ENCODE results near the gene RHOG.

DNA sequence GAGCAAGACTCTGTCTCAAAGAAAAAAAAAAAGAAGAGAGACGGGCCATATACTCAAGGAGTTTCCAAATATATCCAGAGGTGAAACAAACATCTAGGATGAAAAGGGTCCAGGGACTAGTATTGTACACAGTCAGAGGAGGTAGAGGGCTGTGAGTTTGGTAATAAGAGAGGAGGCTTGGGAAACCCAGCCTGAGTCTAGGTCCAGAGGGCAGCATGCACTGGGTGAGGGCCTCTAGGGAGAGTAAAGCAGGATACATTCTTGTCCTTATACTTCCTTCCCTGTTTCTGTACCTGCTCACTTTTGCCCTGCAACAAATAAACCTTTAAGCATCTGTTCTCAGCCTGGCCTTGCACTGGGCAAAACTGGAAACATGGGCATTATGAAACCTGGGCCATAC is 46.2 kb upstream of the RHOG start:
- TF ChIP-seq HIVEP1 (CRISPR knock-in tag; IDR thresholded peaks at IDR 0.05) (no peak), SPI1 (IDR thresholded peaks at IDR 0.05; ENCODE audit: borderline replicate concordance, low read depth, low read length) (no peak), DPF2 (IDR thresholded peaks at IDR 0.05) (no peak), PCBP2 (IDR thresholded peaks at IDR 0.05; ENCODE audit: low read depth, low read length, poor library complexity, severe bottlenecking) (no peak), NCOA1 (IDR thresholded peaks at IDR 0.05; ENCODE audit: low read depth) (no peak)
- TF ChIP-seq, protein P1, sequence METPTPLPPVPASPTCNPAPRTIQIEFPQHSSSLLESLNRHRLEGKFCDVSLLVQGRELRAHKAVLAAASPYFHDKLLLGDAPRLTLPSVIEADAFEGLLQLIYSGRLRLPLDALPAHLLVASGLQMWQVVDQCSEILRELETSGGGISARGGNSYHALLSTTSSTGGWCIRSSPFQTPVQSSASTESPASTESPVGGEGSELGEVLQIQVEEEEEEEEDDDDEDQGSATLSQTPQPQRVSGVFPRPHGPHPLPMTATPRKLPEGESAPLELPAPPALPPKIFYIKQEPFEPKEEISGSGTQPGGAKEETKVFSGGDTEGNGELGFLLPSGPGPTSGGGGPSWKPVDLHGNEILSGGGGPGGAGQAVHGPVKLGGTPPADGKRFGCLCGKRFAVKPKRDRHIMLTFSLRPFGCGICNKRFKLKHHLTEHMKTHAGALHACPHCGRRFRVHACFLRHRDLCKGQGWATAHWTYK (CRISPR knock-in tag; IDR thresholded peaks at IDR 0.05): no peak
- TF ChIP-seq, protein P2, sequence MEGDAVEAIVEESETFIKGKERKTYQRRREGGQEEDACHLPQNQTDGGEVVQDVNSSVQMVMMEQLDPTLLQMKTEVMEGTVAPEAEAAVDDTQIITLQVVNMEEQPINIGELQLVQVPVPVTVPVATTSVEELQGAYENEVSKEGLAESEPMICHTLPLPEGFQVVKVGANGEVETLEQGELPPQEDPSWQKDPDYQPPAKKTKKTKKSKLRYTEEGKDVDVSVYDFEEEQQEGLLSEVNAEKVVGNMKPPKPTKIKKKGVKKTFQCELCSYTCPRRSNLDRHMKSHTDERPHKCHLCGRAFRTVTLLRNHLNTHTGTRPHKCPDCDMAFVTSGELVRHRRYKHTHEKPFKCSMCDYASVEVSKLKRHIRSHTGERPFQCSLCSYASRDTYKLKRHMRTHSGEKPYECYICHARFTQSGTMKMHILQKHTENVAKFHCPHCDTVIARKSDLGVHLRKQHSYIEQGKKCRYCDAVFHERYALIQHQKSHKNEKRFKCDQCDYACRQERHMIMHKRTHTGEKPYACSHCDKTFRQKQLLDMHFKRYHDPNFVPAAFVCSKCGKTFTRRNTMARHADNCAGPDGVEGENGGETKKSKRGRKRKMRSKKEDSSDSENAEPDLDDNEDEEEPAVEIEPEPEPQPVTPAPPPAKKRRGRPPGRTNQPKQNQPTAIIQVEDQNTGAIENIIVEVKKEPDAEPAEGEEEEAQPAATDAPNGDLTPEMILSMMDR (IDR thresholded peaks at IDR 0.05 in 2 of 3, conservative IDR thresholded peaks at IDR 0.05 in 1 of 3; ENCODE audit: insufficient read depth in 2 of 3, low read depth in 1 of 3, low read length in 3 of 3): no peak

Data from K562 (cell line).